ENCODE results near the gene TNFAIP1. TPM values are rescaled to one million over a fixed set of nuclear protein-coding genes. Genes with fewer than 3 reads are reported as not detected.

Gene TNFAIP1
- total and polyA plus RNA-seq, 8 donors = 11.5 to 56.8 (median 25.3) TPM

GRCh38 chr17:28391401-28391800, 55.8 kb downstream of the TNFAIP1 start:
- no peak for FAIRE-seq
- WGBS, 2 donors = 66 to 74% methylated on average over 2 of the region's 2 CpGs
- Histone ChIP-seq H3K4me1 (peaks cover 0 to 1% (median 0%) of the 10 kb centered on the region in 3 donors), H3K9me3 (no peaks in the 10 kb centered on the region), H3K27me3 (no peaks in the 10 kb centered on the region), H3K27ac (no peak overlapping the region), H3K36me3 (peaks cover 0 to 64% (median 42%) of the 10 kb centered on the region in 3 donors), H3K4me3 (no peak overlapping the region)
- ATAC-seq = no peak
- DNase-seq = no peak
- TF ChIP-seq CTCF (IDR thresholded peaks at IDR 0.05) = no peak
- intact Hi-C loops (cut with DNase I) = no loop called here

- no peaks in the 10 kb centered on the region for H3K4me1 ChIP-seq
- H3K36me3 ChIP-seq = peaks cover 0 to 68% (median 42%) of the 10 kb centered on the region in 3 donors
- WGBS, 2 donors = 86 to 90% methylated on average over 10 of the region's 10 CpGs
- no peak for TF ChIP-seq CTCF (IDR thresholded peaks at IDR 0.05)
- DNase-seq = no peak
- H3K9me3 ChIP-seq = no peaks in the 10 kb centered on the region
- intact Hi-C loops (cut with DNase I) = no loop called here
- no peak overlapping the region for H3K27ac ChIP-seq
- no peaks in the 10 kb centered on the region for H3K27me3 ChIP-seq
- no peak for FAIRE-seq
- ATAC-seq = peak in 2 of 4 donors; percentile 28 to 31
- H3K4me3 ChIP-seq = no peak overlapping the region
Measured at GRCh38 chr17:28392491-28392890, 56.9 kb downstream of the TNFAIP1 start.

- Histone ChIP-seq H3K9me3 (no peaks in the 10 kb centered on the region), H3K4me1 (no peaks in the 10 kb centered on the region), H3K27ac (no peak overlapping the region), H3K36me3 (peaks cover 0 to 63% (median 35%) of the 10 kb centered on the region in 3 donors), H3K27me3 (no peaks in the 10 kb centered on the region), H3K4me3 (no peak overlapping the region)
- WGBS, 2 donors = 81% methylated on average over 7 of the region's 7 CpGs
- FAIRE-seq = no peak
- no peak for ATAC-seq
- no peak for TF ChIP-seq CTCF (IDR thresholded peaks at IDR 0.05)
- no peak for DNase-seq
- intact Hi-C loops (cut with DNase I) = no loop called here
Measured at GRCh38 chr17:28394337-28395116, 59.0 kb downstream of the TNFAIP1 start.

- DNase-seq (no peak), ATAC-seq (no peak), FAIRE-seq (no peak)
- WGBS, 2 donors = 57 to 64% methylated on average over 2 of the region's 2 CpGs
- H3K4me1 ChIP-seq = no peaks in the 10 kb centered on the region
- no peaks in the 10 kb centered on the region for H3K27me3 ChIP-seq
- no peak overlapping the region for H3K27ac ChIP-seq
- no peak for TF ChIP-seq CTCF (IDR thresholded peaks at IDR 0.05)
- H3K36me3 ChIP-seq = peaks cover 0 to 54% (median 32%) of the 10 kb centered on the region in 3 donors
- intact Hi-C loops (cut with DNase I) = no loop called here
- H3K4me3 ChIP-seq = no peak overlapping the region
- no peaks in the 10 kb centered on the region for H3K9me3 ChIP-seq
Measured at GRCh38 chr17:28395426-28395825, 59.9 kb downstream of the TNFAIP1 start.

GRCh38 chr17:28395968-28396367, 60.4 kb downstream of the TNFAIP1 start:
- no peak overlapping the region for H3K27ac ChIP-seq
- FAIRE-seq (no peak), ATAC-seq (no peak), DNase-seq (no peak)
- no peak for TF ChIP-seq CTCF (IDR thresholded peaks at IDR 0.05)
- 85 to 89% methylated on average over 6 of the region's 6 CpGs for WGBS, 2 donors
- no peak overlapping the region for H3K4me3 ChIP-seq
- H3K27me3 ChIP-seq = no peaks in the 10 kb centered on the region
- H3K36me3 ChIP-seq = peaks cover 0 to 48% (median 27%) of the 10 kb centered on the region in 3 donors
- intact Hi-C loops (cut with DNase I) = no loop called here
- no peaks in the 10 kb centered on the region for H3K4me1 ChIP-seq
- no peaks in the 10 kb centered on the region for H3K9me3 ChIP-seq
